Muscle layer of duodenum (tissue), 2 donors: ENCODE results near the gene STAC2.

Source experiments
- H3K27ac ChIP-seq: one replicate; pipeline ENCODE4 v1.7.0; 2013; ENCODE audit warnings: mild to moderate bottlenecking, low read length
- H3K27me3 ChIP-seq: one replicate; pipeline ENCODE4 v1.7.0; 2013; ENCODE audit warnings: low read depth, mild to moderate bottlenecking, control low read depth, low read length
- H3K36me3 ChIP-seq, 2 donors: one replicate each; pipeline ENCODE4 v1.7.0; 2013; ENCODE audit warnings: low read length in 2 of 2, control low read depth in 1 of 2, mild to moderate bottlenecking in 1 of 2; ENCODE audit not compliant: insufficient read depth in 2 of 2, control insufficient read depth in 1 of 2
- H3K4me1 ChIP-seq, 2 donors: one replicate each; pipeline ENCODE4 v1.7.0; 2013; ENCODE audit warnings: low read length in 2 of 2, mild to moderate bottlenecking in 2 of 2, control low read depth in 1 of 2, moderate library complexity in 1 of 2; ENCODE audit not compliant: insufficient read depth in 2 of 2, control insufficient read depth in 1 of 2
- H3K4me3 ChIP-seq, 2 donors: one replicate each; pipeline ENCODE4 v1.7.0; 2013; ENCODE audit warnings: low read length in 2 of 2, low read depth in 1 of 2, mild to moderate bottlenecking in 1 of 2
- H3K9me3 ChIP-seq, 2 donors: one replicate each; pipeline ENCODE4 v1.7.0; 2013; ENCODE audit warnings: low read length in 2 of 2, control low read depth in 1 of 2, mild to moderate bottlenecking in 1 of 2; ENCODE audit not compliant: control insufficient read depth in 1 of 2
- donor health status: healthy.

STAC2 gene

GRCh38 chr17:39194089-39194984 lies 31.4 kb downstream of the STAC2 start:
- Histone ChIP-seq H3K27me3 (no peaks in the 10 kb centered on the region), H3K4me3 (no peak overlapping the region), H3K36me3 (peaks cover 11 to 17% of the 10 kb centered on the region in 2 donors), H3K4me1 (peaks cover 4 to 35% of the 10 kb centered on the region in 2 donors), H3K9me3 (no peaks in the 10 kb centered on the region), H3K27ac (no peak overlapping the region)

GRCh38 chr17:39193346-39193745 lies 32.4 kb downstream of the STAC2 start:
- Histone ChIP-seq H3K36me3 (peaks cover 11 to 21% of the 10 kb centered on the region in 2 donors), H3K4me1 (peaks cover 4 to 30% of the 10 kb centered on the region in 2 donors), H3K27me3 (no peaks in the 10 kb centered on the region), H3K4me3 (no peak overlapping the region), H3K27ac (no peak overlapping the region), H3K9me3 (no peaks in the 10 kb centered on the region)

- H3K36me3 ChIP-seq: peaks cover 11 to 22% of the 10 kb centered on the region in 2 donors
- no peaks in the 10 kb centered on the region for H3K9me3 ChIP-seq
- H3K27ac ChIP-seq: no peak overlapping the region
- H3K4me1 ChIP-seq: peaks cover 4 to 26% of the 10 kb centered on the region in 2 donors
- H3K27me3 ChIP-seq: no peaks in the 10 kb centered on the region
- no peak overlapping the region for H3K4me3 ChIP-seq
These were observed 32.8 kb downstream of the STAC2 start for GRCh38 chr17:39192901-39193300.

- Histone ChIP-seq H3K27me3 (no peaks in the 10 kb centered on the region), H3K4me3 (no peak overlapping the region), H3K9me3 (no peaks in the 10 kb centered on the region), H3K27ac (no peak overlapping the region), H3K4me1 (peaks cover 4 to 24% of the 10 kb centered on the region in 2 donors), H3K36me3 (peaks cover 17 to 29% of the 10 kb centered on the region in 2 donors)
These were observed 33.8 kb downstream of the STAC2 start for GRCh38 chr17:39191750-39192510.

GRCh38 chr17:39187152-39187830 lies 38.5 kb downstream of the STAC2 start:
- Histone ChIP-seq H3K27ac (no peak overlapping the region), H3K4me3 (no peak overlapping the region), H3K27me3 (no peaks in the 10 kb centered on the region), H3K9me3 (no peaks in the 10 kb centered on the region), H3K4me1 (no peaks in the 10 kb centered on the region), H3K36me3 (peaks cover 19 to 59% of the 10 kb centered on the region in 2 donors)

GRCh38 chr17:39186481-39187002 lies 39.2 kb downstream of the STAC2 start:
- peaks cover 14 to 53% of the 10 kb centered on the region in 2 donors for H3K36me3 ChIP-seq
- H3K4me1 ChIP-seq: no peaks in the 10 kb centered on the region
- no peaks in the 10 kb centered on the region for H3K27me3 ChIP-seq
- H3K9me3 ChIP-seq: no peaks in the 10 kb centered on the region
- H3K27ac ChIP-seq: no peak overlapping the region
- no peak overlapping the region for H3K4me3 ChIP-seq

GRCh38 chr17:39183720-39184119 lies 42.0 kb downstream of the STAC2 start:
- no peaks in the 10 kb centered on the region for H3K9me3 ChIP-seq
- H3K36me3 ChIP-seq: peaks cover 10 to 58% of the 10 kb centered on the region in 2 donors
- H3K27me3 ChIP-seq: no peaks in the 10 kb centered on the region
- no peak overlapping the region for H3K4me3 ChIP-seq
- H3K27ac ChIP-seq: no peak overlapping the region
- no peaks in the 10 kb centered on the region for H3K4me1 ChIP-seq

- no peak overlapping the region for H3K4me3 ChIP-seq
- peaks cover 10 to 53% of the 10 kb centered on the region in 2 donors for H3K36me3 ChIP-seq
- no peaks in the 10 kb centered on the region for H3K9me3 ChIP-seq
These were observed 42.7 kb downstream of the STAC2 start for GRCh38 chr17:39183045-39183444.

GRCh38 chr17:39181303-39181702 lies 44.4 kb downstream of the STAC2 start:
- no peaks in the 10 kb centered on the region for H3K27me3 ChIP-seq
- H3K4me1 ChIP-seq: no peaks in the 10 kb centered on the region
- H3K4me3 ChIP-seq: no peak overlapping the region
- no peaks in the 10 kb centered on the region for H3K9me3 ChIP-seq
- H3K27ac ChIP-seq: no peak overlapping the region
- H3K36me3 ChIP-seq: peaks cover 9 to 58% of the 10 kb centered on the region in 2 donors

More at GRCh38 chr17:39183045-39183444, 42.7 kb downstream of the STAC2 start:
- H3K4me1 ChIP-seq: no peaks in the 10 kb centered on the region
- no peak overlapping the region for H3K27ac ChIP-seq
- no peaks in the 10 kb centered on the region for H3K27me3 ChIP-seq

- H3K27ac ChIP-seq: no peak overlapping the region
- H3K4me3 ChIP-seq: no peak overlapping the region
- H3K4me1 ChIP-seq: no peaks in the 10 kb centered on the region
- H3K27me3 ChIP-seq: no peaks in the 10 kb centered on the region
- H3K9me3 ChIP-seq: no peaks in the 10 kb centered on the region
- peaks cover 5 to 39% of the 10 kb centered on the region in 2 donors for H3K36me3 ChIP-seq
These were observed 47.2 kb downstream of the STAC2 start for GRCh38 chr17:39178536-39178935.

- H3K4me3 ChIP-seq: no peak overlapping the region
- H3K27ac ChIP-seq: no peak overlapping the region
- H3K36me3 ChIP-seq: peaks cover 5 to 31% of the 10 kb centered on the region in 2 donors
- no peaks in the 10 kb centered on the region for H3K27me3 ChIP-seq
- H3K4me1 ChIP-seq: no peaks in the 10 kb centered on the region
- no peaks in the 10 kb centered on the region for H3K9me3 ChIP-seq
These were observed 48.5 kb downstream of the STAC2 start for GRCh38 chr17:39177256-39177655.
